Activated CD8-positive, alpha-beta T cell treated with anti-CD3 and anti-CD28 coated beads, Interleukin-2, amount 10 ng/mL, durations not matched to agents 7 days and 5 days (primary cell): Measurements from ENCODE around the gene DOCK4. TPM values are rescaled to one million over a fixed set of nuclear protein-coding genes. Genes with fewer than 3 reads are reported as not detected.
A peak's percentile ranks its signal among the peaks of the same experiment; 100 is the strongest.
"Not testable (repeated sequence)": the region's sequence is repeated elsewhere in the genome, so short reads cannot be mapped to it uniquely, and the experiment has no call there.

Source experiments
- ATAC-seq: fragments of 150-1000 bp; cut with Tn5 transposase; one replicate; pipeline ENCODE4 v1.10.0; 2021; ENCODE audit warnings: moderate library complexity
- CTCF ChIA-PET: fragments of 350-600 bp; sonication (Branson Sonifier 250); formaldehyde crosslinking; loops from one replicate; lab custom pipeline; 2021; ENCODE audit warnings: antibody characterized with exemption; lab: Charles Lee
- POLR2A ChIA-PET: fragments of 350-600 bp; sonication (Branson Sonifier 250); formaldehyde crosslinking; loops from one replicate; lab custom pipeline; 2021; ENCODE audit warnings: antibody characterized with exemption; lab: Charles Lee
- DNase-seq: peaks from one replicate; pipeline ENCODE4 v3.0.0-alpha.2; 2020
- H3K27ac Mint-ChIP-seq: one replicate; pipeline ENCODE4 v1.8.0; 2021; ENCODE audit warnings: mild to moderate bottlenecking, mixed read lengths
- H3K27me3 Mint-ChIP-seq: one replicate; pipeline ENCODE4 v1.8.0; 2021; ENCODE audit warnings: low read depth, mixed read lengths
- H3K36me3 Mint-ChIP-seq: one replicate; pipeline ENCODE4 v1.8.0; 2021; ENCODE audit warnings: low read depth, mixed read lengths
- H3K4me1 Mint-ChIP-seq: one replicate; pipeline ENCODE4 v1.8.0; 2021; ENCODE audit warnings: low read depth, mixed read lengths
- H3K4me3 Mint-ChIP-seq: one replicate; pipeline ENCODE4 v1.8.0; 2021; ENCODE audit warnings: mild to moderate bottlenecking, mixed read lengths
- H3K9me3 Mint-ChIP-seq: one replicate; pipeline ENCODE4 v1.8.0; 2022; ENCODE audit warnings: mixed read lengths; ENCODE audit not compliant: insufficient read depth
- total RNA-seq, 2 experiments: library from RNA; stranded (reverse); gene quantifications; one replicate each; pipeline ENCODE4 v1.2.3, GENCODE V29; 2021

The DOCK4 gene
- total RNA-seq: under 1 TPM; 0.10 to 0.18 TPM

- POLR2A ChIA-PET: interaction anchor here (0.7 to 2.2 kb wide), 3 partner anchors 24 to 244 kb away, joined by 3 to 12 read pairs (median 4); partner anchors contain the start of gene IFRD1
- Mint-ChIP-seq H3K27me3 (peaks cover 32% of the 10 kb centered on the region), H3K4me1 (peaks cover 31% of the 10 kb centered on the region), H3K4me3 (peak within 1 kb of the TSS; percentile 93), H3K36me3 (peaks cover 3% of the 10 kb centered on the region), H3K9me3 (no peaks in the 10 kb centered on the region), H3K27ac (peak within 1 kb of the TSS; percentile 86)
- CTCF ChIA-PET: interaction anchor here (1.8 kb wide), 1 partner anchor 8 kb away, joined by 3 read pairs; no protein-coding TSS in a partner anchor
- ATAC-seq: peak; percentile 96
- DNase-seq: peak; percentile 99
Measured at GRCh38 chr7:112206238-112206990, at the start of gene DOCK4, which contains the start of gene ZNF277. Gene DOCK4, minus strand, starts transcription at chr7:112206399. Its CDS starts 261 bp downstream, at chr7:112206138. Gene ZNF277, plus strand, starts transcription at chr7:112206695. Its CDS starts 22 bp downstream, at chr7:112206717.

GRCh38 chr7:112255388-112255720, 49.2 kb upstream of the DOCK4 start:
- no peaks in the 10 kb centered on the region for H3K27me3 Mint-ChIP-seq
- H3K4me1 Mint-ChIP-seq: peaks cover 13% of the 10 kb centered on the region
- no peaks in the 10 kb centered on the region for H3K9me3 Mint-ChIP-seq
- ChIA-PET CTCF (interaction anchor here (1.4 kb wide), 1 partner anchor 12 kb away, joined by 4 read pairs; no protein-coding TSS in a partner anchor), POLR2A (interaction anchor here (0.6 kb wide), 1 partner anchor 49 kb away, joined by 3 read pairs; the partner anchor contains the start of gene ZNF277)
- H3K4me3 Mint-ChIP-seq: no peak overlapping the region
- no peaks in the 10 kb centered on the region for H3K36me3 Mint-ChIP-seq
- DNase-seq: no peak
- no peak for ATAC-seq
- H3K27ac Mint-ChIP-seq: no peak overlapping the region

GRCh38 chr7:112254709-112255387, 48.6 kb upstream of the DOCK4 start:
- no peak for DNase-seq
- Mint-ChIP-seq H3K36me3 (no peaks in the 10 kb centered on the region), H3K4me3 (no peak overlapping the region), H3K27ac (no peak overlapping the region), H3K9me3 (no peaks in the 10 kb centered on the region), H3K4me1 (peaks cover 13% of the 10 kb centered on the region), H3K27me3 (no peaks in the 10 kb centered on the region)
- ChIA-PET POLR2A (interaction anchor here (0.6 kb wide), 1 partner anchor 48 kb away, joined by 3 read pairs; the partner anchor contains the start of gene ZNF277), CTCF (interaction anchor here (1.4 kb wide), 1 partner anchor 13 kb away, joined by 4 read pairs; no protein-coding TSS in a partner anchor)
- ATAC-seq: no peak

GRCh38 chr7:112254156-112254555, 48.0 kb upstream of the DOCK4 start:
- Mint-ChIP-seq H3K4me3 (no peak overlapping the region), H3K27me3 (no peaks in the 10 kb centered on the region), H3K9me3 (no peaks in the 10 kb centered on the region), H3K4me1 (peaks cover 13% of the 10 kb centered on the region), H3K36me3 (no peaks in the 10 kb centered on the region), H3K27ac (no peak overlapping the region)
- ATAC-seq: no peak
- DNase-seq: no peak
- ChIA-PET POLR2A (no interaction called here), CTCF (no interaction called here)

- Mint-ChIP-seq H3K4me1 (peaks cover 13% of the 10 kb centered on the region), H3K27ac (no peak overlapping the region), H3K36me3 (no peaks in the 10 kb centered on the region), H3K9me3 (no peaks in the 10 kb centered on the region), H3K4me3 (no peak overlapping the region), H3K27me3 (no peaks in the 10 kb centered on the region)
- DNase-seq (no peak), ATAC-seq (no peak)
- POLR2A ChIA-PET: no interaction called here
- CTCF ChIA-PET: no interaction called here
Measured at GRCh38 chr7:112252691-112253090, 46.5 kb upstream of the DOCK4 start.

GRCh38 chr7:112252141-112252540, 45.9 kb upstream of the DOCK4 start:
- H3K27me3 Mint-ChIP-seq: no peaks in the 10 kb centered on the region
- no peaks in the 10 kb centered on the region for H3K36me3 Mint-ChIP-seq
- DNase-seq (no peak), ATAC-seq (no peak)
- H3K27ac Mint-ChIP-seq: no peak overlapping the region
- H3K4me1 Mint-ChIP-seq: peaks cover 13% of the 10 kb centered on the region
- H3K4me3 Mint-ChIP-seq: no peak overlapping the region
- CTCF ChIA-PET: no interaction called here
- POLR2A ChIA-PET: no interaction called here
- H3K9me3 Mint-ChIP-seq: no peaks in the 10 kb centered on the region

- POLR2A ChIA-PET, CTCF ChIA-PET, DNase-seq, H3K36me3 Mint-ChIP-seq, H3K4me1 Mint-ChIP-seq, H3K9me3 Mint-ChIP-seq, H3K27me3 Mint-ChIP-seq, ATAC-seq, H3K4me3 Mint-ChIP-seq, H3K27ac Mint-ChIP-seq: not testable (repeated sequence)
Measured at GRCh38 chr7:112249967-112250366, 43.8 kb upstream of the DOCK4 start.

- POLR2A ChIA-PET: no interaction called here
Measured at GRCh38 chr7:112248598-112248997, 42.4 kb upstream of the DOCK4 start.

GRCh38 chr7:112238852-112239610, 32.8 kb upstream of the DOCK4 start:
- no peak for ATAC-seq
- CTCF ChIA-PET: no interaction called here
- H3K27ac Mint-ChIP-seq: no peak overlapping the region
- POLR2A ChIA-PET: no interaction called here
- no peak for DNase-seq
- H3K27me3 Mint-ChIP-seq: no peaks in the 10 kb centered on the region
- no peak overlapping the region for H3K4me3 Mint-ChIP-seq
- no peaks in the 10 kb centered on the region for H3K4me1 Mint-ChIP-seq
- H3K36me3 Mint-ChIP-seq: peaks cover 7% of the 10 kb centered on the region
- H3K9me3 Mint-ChIP-seq: peaks cover 6% of the 10 kb centered on the region

More at GRCh38 chr7:112248598-112248997, 42.4 kb upstream of the DOCK4 start:
- Mint-ChIP-seq H3K27ac (no peak overlapping the region), H3K27me3 (no peaks in the 10 kb centered on the region), H3K36me3 (no peaks in the 10 kb centered on the region), H3K4me1 (no peaks in the 10 kb centered on the region), H3K4me3 (no peak overlapping the region), H3K9me3 (no peaks in the 10 kb centered on the region)
- CTCF ChIA-PET: no interaction called here
- no peak for ATAC-seq
- no peak for DNase-seq

- Mint-ChIP-seq H3K4me3 (no peak overlapping the region), H3K27ac (no peak overlapping the region), H3K4me1 (no peaks in the 10 kb centered on the region), H3K27me3 (no peaks in the 10 kb centered on the region), H3K36me3 (peaks cover 7% of the 10 kb centered on the region), H3K9me3 (peaks cover 6% of the 10 kb centered on the region)
- CTCF ChIA-PET: no interaction called here
- ATAC-seq (no peak), DNase-seq (no peak)
- POLR2A ChIA-PET: no interaction called here
Measured at GRCh38 chr7:112238330-112238729, 32.1 kb upstream of the DOCK4 start.

GRCh38 chr7:112236597-112236996, 30.4 kb upstream of the DOCK4 start:
- no peak for ATAC-seq
- ChIA-PET CTCF (no interaction called here), POLR2A (no interaction called here)
- peaks cover 5% of the 10 kb centered on the region for H3K9me3 Mint-ChIP-seq
- H3K36me3 Mint-ChIP-seq: peaks cover 7% of the 10 kb centered on the region
- H3K4me3 Mint-ChIP-seq: no peak overlapping the region
- no peak for DNase-seq
- H3K27me3 Mint-ChIP-seq: no peaks in the 10 kb centered on the region
- no peak overlapping the region for H3K27ac Mint-ChIP-seq
- no peaks in the 10 kb centered on the region for H3K4me1 Mint-ChIP-seq
